ENCODE data around the gene ADAM8. TPM values are rescaled to one million over a fixed set of nuclear protein-coding genes. Genes with fewer than 3 reads are reported as not detected.
A peak's percentile ranks its signal among the peaks of the same experiment; 100 is the strongest.

Gene ADAM8
- total RNA-seq, 2 experiments from 2014 or later: 106 to 115 TPM

GRCh38 chr10:133263674-133264073 lies 13.0 kb downstream of the ADAM8 start:
- no peak overlapping the region for H3K27ac Mint-ChIP-seq
- peaks cover 2% of the 10 kb centered on the region for H3K27me3 Mint-ChIP-seq
- H3K4me1 Mint-ChIP-seq (ENCODE audit: low read depth): peaks cover 49% of the 10 kb centered on the region
- DNase-seq (no peak), ATAC-seq (no peak)
- no peak for TF ChIP-seq CTCF (IDR thresholded peaks at IDR 0.05)
- H3K36me3 Mint-ChIP-seq (ENCODE audit: low read depth): peaks cover 9% of the 10 kb centered on the region
- intact Hi-C loops (cut with micrococcal nuclease): no loop called here
- no peak overlapping the region for H3K4me3 Mint-ChIP-seq
- ChIA-PET CTCF (interaction anchor here (1.1 to 2.2 kb wide), 3 partner anchors 12 to 120 kb away, joined by 3 to 6 read pairs (median 4); partner anchors contain the start of gene ADAM8), POLR2A (interaction anchor here (1.7 to 4.6 kb wide), 2 partner anchors 8 to 13 kb away, joined by 12 to 46 read pairs; partner anchors contain the start of gene ADAM8)
- no peaks in the 10 kb centered on the region for H3K9me3 Mint-ChIP-seq

GRCh38 chr10:133262696-133263095 lies 14.0 kb downstream of the ADAM8 start:
- Mint-ChIP-seq H3K36me3 (ENCODE audit: low read depth) (peaks cover 9% of the 10 kb centered on the region), H3K27ac (no peak overlapping the region), H3K4me3 (peak overlapping the region; percentile 46), H3K27me3 (peaks cover 2% of the 10 kb centered on the region), H3K9me3 (no peaks in the 10 kb centered on the region), H3K4me1 (ENCODE audit: low read depth) (peaks cover 58% of the 10 kb centered on the region)
- ChIA-PET CTCF (interaction anchor here (0.9 to 2.2 kb wide), 3 partner anchors 13 to 67 kb away, joined by 3 to 6 read pairs (median 3); partner anchors contain the start of gene ADAM8), POLR2A (interaction anchor here (1.7 to 4.6 kb wide), 2 partner anchors 9 to 14 kb away, joined by 12 to 46 read pairs; partner anchors contain the start of gene ADAM8)
- no peak for ATAC-seq
- DNase-seq: no peak
- no peak for TF ChIP-seq CTCF (IDR thresholded peaks at IDR 0.05)
- intact Hi-C loops (cut with micrococcal nuclease): no loop called here

GRCh38 chr10:133261726-133262325 lies 14.8 kb downstream of the ADAM8 start:
- peaks cover 66% of the 10 kb centered on the region for H3K4me1 Mint-ChIP-seq (ENCODE audit: low read depth)
- H3K27me3 Mint-ChIP-seq: peaks cover 2% of the 10 kb centered on the region
- peak; percentile 91 for DNase-seq

GRCh38 chr10:133260895-133261725 lies 15.6 kb downstream of the ADAM8 start:
- ChIA-PET POLR2A (interaction anchor here (1.4 to 4.6 kb wide), 2 partner anchors 11 to 15 kb away, joined by 4 to 46 read pairs; partner anchors contain the start of gene ADAM8), CTCF (interaction anchor here (0.6 to 1.1 kb wide), 3 partner anchors 15 to 118 kb away, joined by 3 to 4 read pairs (median 3); partner anchors contain the start of gene ADAM8)
- H3K4me1 Mint-ChIP-seq (ENCODE audit: low read depth): peaks cover 66% of the 10 kb centered on the region
- peak; percentile 11 for TF ChIP-seq CTCF (IDR thresholded peaks at IDR 0.05)
- DNase-seq (peak; percentile 93), ATAC-seq (peak; percentile 69)
- H3K36me3 Mint-ChIP-seq (ENCODE audit: low read depth): peaks cover 9% of the 10 kb centered on the region
- peak overlapping the region; percentile 76 for H3K4me3 Mint-ChIP-seq
- H3K9me3 Mint-ChIP-seq: no peaks in the 10 kb centered on the region
- H3K27me3 Mint-ChIP-seq: peaks cover 2% of the 10 kb centered on the region
- intact Hi-C loops (cut with micrococcal nuclease): no loop called here
- H3K27ac Mint-ChIP-seq: peak overlapping the region; percentile 90

More at GRCh38 chr10:133261726-133262325, 14.8 kb downstream of the ADAM8 start:
- peak; percentile 41 for ATAC-seq
- Mint-ChIP-seq H3K4me3 (peak overlapping the region; percentile 76), H3K36me3 (ENCODE audit: low read depth) (peaks cover 9% of the 10 kb centered on the region), H3K9me3 (no peaks in the 10 kb centered on the region), H3K27ac (no peak overlapping the region)
- ChIA-PET POLR2A (interaction anchor here (1.4 to 4.6 kb wide), 3 partner anchors 10 to 15 kb away, joined by 4 to 46 read pairs (median 12); partner anchors contain the start of gene ADAM8), CTCF (interaction anchor here (0.6 to 1.1 kb wide), 3 partner anchors 45 to 118 kb away, joined by 3 read pairs; no protein-coding TSS in a partner anchor)
- intact Hi-C loops (cut with micrococcal nuclease): no loop called here
- no peak for TF ChIP-seq CTCF (IDR thresholded peaks at IDR 0.05)

Data from activated CD8-positive, alpha-beta T cell treated with anti-CD3 and anti-CD28 coated beads for 36 hours (primary cell).